ENCODE data around the gene SKAP1.
"Not testable (repeated sequence)": the region's sequence is repeated elsewhere in the genome, so short reads cannot be mapped to it uniquely, and the experiment has no call there.

Gene SKAP1

GRCh38 chr17:48313096-48313755 is 116.8 kb downstream of the SKAP1 start:
- no peak for DNase-seq

GRCh38 chr17:48311324-48311723 is 118.7 kb downstream of the SKAP1 start:
- no peak for DNase-seq

GRCh38 chr17:48310748-48311213 is 119.2 kb downstream of the SKAP1 start:
- peak; percentile 89 to 96 for DNase-seq

- no peak for DNase-seq
These were observed 121.4 kb downstream of the SKAP1 start for GRCh38 chr17:48308581-48308980.

GRCh38 chr17:48307814-48308411 is 122.1 kb downstream of the SKAP1 start:
- DNase-seq: peak; percentile 76 to 86

GRCh38 chr17:48307255-48307654 is 122.8 kb downstream of the SKAP1 start:
- no peak for DNase-seq

GRCh38 chr17:48301002-48301401 is 129.0 kb downstream of the SKAP1 start:
- DNase-seq: no peak

- no peak for DNase-seq
These were observed 130.3 kb downstream of the SKAP1 start for GRCh38 chr17:48299760-48300159.

- no peak for DNase-seq
These were observed 132.2 kb downstream of the SKAP1 start for GRCh38 chr17:48297825-48298224.

- no peak for DNase-seq
These were observed 133.6 kb downstream of the SKAP1 start for GRCh38 chr17:48296453-48296852.

GRCh38 chr17:48295362-48296288 is 134.4 kb downstream of the SKAP1 start:
- no peak for DNase-seq

GRCh38 chr17:48294806-48295361 is 135.1 kb downstream of the SKAP1 start:
- DNase-seq: no peak

- peak; percentile 25 to 66 for DNase-seq
These were observed 135.8 kb downstream of the SKAP1 start for GRCh38 chr17:48294020-48294805.

- peak; percentile 22 to 61 for DNase-seq
These were observed 136.5 kb downstream of the SKAP1 start for GRCh38 chr17:48293319-48294019.

GRCh38 chr17:48290378-48290777 is 139.6 kb downstream of the SKAP1 start:
- DNase-seq: no peak

GRCh38 chr17:48286917-48287316 is 143.1 kb downstream of the SKAP1 start:
- DNase-seq: not testable (repeated sequence)

- no peak for DNase-seq
These were observed 144.4 kb downstream of the SKAP1 start for GRCh38 chr17:48285614-48286013.

GRCh38 chr17:48283907-48284306 is 146.1 kb downstream of the SKAP1 start:
- no peak for DNase-seq

- no peak for DNase-seq
These were observed 146.6 kb downstream of the SKAP1 start for GRCh38 chr17:48283411-48283810.

- no peak for DNase-seq
These were observed 147.7 kb downstream of the SKAP1 start for GRCh38 chr17:48282303-48282702.

GRCh38 chr17:48278760-48279491 is 151.1 kb downstream of the SKAP1 start:
- no peak for DNase-seq
